RCC 7860 (cell line): Measurements from ENCODE around the gene CDK1.
"Not testable (repeated sequence)": the region's sequence is repeated elsewhere in the genome, so short reads cannot be mapped to it uniquely, and the experiment has no call there.

Experiments used
- DNase-seq: peaks from one replicate; pipeline ENCODE4 v3.0.0-alpha.2; 2015; ENCODE audit warnings: low spot score
- FAIRE-seq: peaks from 2 replicates; lab custom pipeline; 2012; peaks lifted over from hg19 to GRCh38; lab: Jason Lieb, UNC

The CDK1 gene

GRCh38 chr10:60810437-60811182 is 32.3 kb downstream of the CDK1 start:
- DNase-seq = no peak
- no peak for FAIRE-seq

- peak; percentile 53 for DNase-seq
- FAIRE-seq = peak; percentile 77
Observed at GRCh38 chr10:60816628-60817397, 38.5 kb downstream of the CDK1 start.

GRCh38 chr10:60817398-60817805 is 39.1 kb downstream of the CDK1 start:
- DNase-seq = no peak
- no peak for FAIRE-seq

- DNase-seq (no peak), FAIRE-seq (no peak)
Observed at GRCh38 chr10:60818134-60818770, 40.0 kb downstream of the CDK1 start.

- no peak for DNase-seq
- FAIRE-seq = no peak
Observed at GRCh38 chr10:60819271-60819670, 41.0 kb downstream of the CDK1 start.

- FAIRE-seq (no peak), DNase-seq (no peak)
Observed at GRCh38 chr10:60820093-60820754, 41.9 kb downstream of the CDK1 start.

- DNase-seq (no peak), FAIRE-seq (no peak)
Observed at GRCh38 chr10:60821656-60822055, 43.4 kb downstream of the CDK1 start.

- DNase-seq (no peak), FAIRE-seq (no peak)
Observed at GRCh38 chr10:60822809-60823208, 44.5 kb downstream of the CDK1 start.

GRCh38 chr10:60823324-60823723 is 45.0 kb downstream of the CDK1 start:
- FAIRE-seq (no peak), DNase-seq (no peak)

GRCh38 chr10:60825520-60825919 is 47.2 kb downstream of the CDK1 start:
- DNase-seq (no peak), FAIRE-seq (no peak)

GRCh38 chr10:60827791-60828488 is 49.7 kb downstream of the CDK1 start:
- DNase-seq (peak; percentile 46), FAIRE-seq (no peak)

- FAIRE-seq = no peak
- no peak for DNase-seq
Observed at GRCh38 chr10:60828489-60828852, 50.2 kb downstream of the CDK1 start.

GRCh38 chr10:60832136-60832535 is 53.9 kb downstream of the CDK1 start:
- FAIRE-seq, DNase-seq: not testable (repeated sequence)

- FAIRE-seq = no peak
- no peak for DNase-seq
Observed at GRCh38 chr10:60834401-60834800, 56.1 kb downstream of the CDK1 start.

GRCh38 chr10:60835049-60835448 is 56.8 kb downstream of the CDK1 start:
- DNase-seq (no peak), FAIRE-seq (no peak)

GRCh38 chr10:60841227-60841626 is 62.9 kb downstream of the CDK1 start:
- not testable (repeated sequence) for DNase-seq, FAIRE-seq

- FAIRE-seq (no peak), DNase-seq (no peak)
Observed at GRCh38 chr10:60842694-60843093, 64.4 kb downstream of the CDK1 start.
